COLO668 (cell line): ENCODE data around the gene ZNF536.

Experiments used
- DNase-seq: peaks from one replicate; lab custom pipeline; 2025; ENCODE audit not compliant: unreplicated experiment; lab: John Stamatoyannopoulos, UW

ZNF536 gene

GRCh38 chr19:30555075-30555790 lies 183.0 kb downstream of the ZNF536 start:
- DNase-seq: no peak

- DNase-seq: no peak
These were observed 183.6 kb downstream of the ZNF536 start for GRCh38 chr19:30555791-30556110.

GRCh38 chr19:30556230-30556711 lies 184.1 kb downstream of the ZNF536 start:
- no peak for DNase-seq

GRCh38 chr19:30557212-30557611 lies 185.0 kb downstream of the ZNF536 start:
- no peak for DNase-seq

- DNase-seq: no peak
These were observed 185.9 kb downstream of the ZNF536 start for GRCh38 chr19:30557927-30558557.

GRCh38 chr19:30558793-30559192 lies 186.6 kb downstream of the ZNF536 start:
- no peak for DNase-seq

- no peak for DNase-seq
These were observed 187.3 kb downstream of the ZNF536 start for GRCh38 chr19:30559446-30559845.

GRCh38 chr19:30562981-30563380 lies 190.8 kb downstream of the ZNF536 start:
- no peak for DNase-seq

- no peak for DNase-seq
These were observed 191.5 kb downstream of the ZNF536 start for GRCh38 chr19:30563691-30564090.

GRCh38 chr19:30564551-30565011 lies 192.4 kb downstream of the ZNF536 start:
- no peak for DNase-seq

GRCh38 chr19:30565636-30566035 lies 193.5 kb downstream of the ZNF536 start:
- no peak for DNase-seq

GRCh38 chr19:30566681-30567420 lies 194.7 kb downstream of the ZNF536 start:
- DNase-seq: no peak

GRCh38 chr19:30567536-30568232 lies 195.5 kb downstream of the ZNF536 start:
- DNase-seq: no peak

GRCh38 chr19:30570194-30570593 lies 198.0 kb downstream of the ZNF536 start:
- no peak for DNase-seq

- DNase-seq: no peak
These were observed 205.4 kb downstream of the ZNF536 start for GRCh38 chr19:30577551-30578105.

GRCh38 chr19:30579419-30579818 lies 207.2 kb downstream of the ZNF536 start:
- DNase-seq: no peak

GRCh38 chr19:30580673-30581072 lies 208.5 kb downstream of the ZNF536 start:
- no peak for DNase-seq

- no peak for DNase-seq
These were observed 211.9 kb downstream of the ZNF536 start for GRCh38 chr19:30584090-30584489.

- no peak for DNase-seq
These were observed 215.7 kb downstream of the ZNF536 start for GRCh38 chr19:30587869-30588268.

GRCh38 chr19:30590596-30591229 lies 218.5 kb downstream of the ZNF536 start:
- DNase-seq: no peak

GRCh38 chr19:30593356-30593755 lies 221.2 kb downstream of the ZNF536 start:
- DNase-seq: no peak
